Psoas muscle (tissue), 8 donors: ENCODE data around the gene IPO4. TPM values are rescaled to one million over a fixed set of nuclear protein-coding genes. Genes with fewer than 3 reads are reported as not detected.

Experiments
- ATAC-seq, 4 donors: fragments of 200-7000 bp; cut with Tn5 transposase; one replicate each; pipeline ENCODE4 v1.9.1; 2020; ENCODE audit warnings: moderate library complexity in 3 of 4, mild to moderate bottlenecking in 2 of 4
- DNase-seq, 2 donors: peaks; one replicate each; pipeline ENCODE4 v3.0.0-alpha.2; 2020
- H3K27ac ChIP-seq: fragments of 200-600 bp; one replicate; pipeline ENCODE4 v1.8.0; 2022
- H3K27me3 ChIP-seq, 3 donors: fragments of 200-600 bp in 1 of 3; one replicate each; pipeline versions ENCODE4 v1.6.1 to v1.8.0; 2013 to 2022; ENCODE audit warnings: low read length in 2 of 3, mild to moderate bottlenecking in 2 of 3, moderate library complexity in 1 of 3; ENCODE audit not compliant: insufficient read depth in 3 of 3
- H3K36me3 ChIP-seq, 2 donors: fragments of 200-600 bp in 1 of 2; one replicate each; pipeline versions ENCODE4 v1.6.1 to v1.8.0; 2013 to 2022; ENCODE audit warnings: low read depth in 1 of 2, mild to moderate bottlenecking in 1 of 2, moderate library complexity in 1 of 2; ENCODE audit not compliant: insufficient read depth in 1 of 2
- H3K4me1 ChIP-seq: fragments of 200-600 bp; one replicate; pipeline ENCODE4 v1.8.0; 2022
- H3K4me3 ChIP-seq: fragments of 200-600 bp; one replicate; pipeline ENCODE4 v1.8.0; 2022; ENCODE audit warnings: mild to moderate bottlenecking
- H3K9me3 ChIP-seq: fragments of 200-600 bp; one replicate; pipeline ENCODE4 v1.8.0; 2022
- CTCF ChIP-seq: fragments of 200-600 bp; IDR thresholded peaks from one replicate; pipeline ENCODE4 v1.8.0; 2022; ENCODE audit warnings: antibody characterized with exemption
- WGBS, 3 donors: extraction: QIAGEN DNeasy Blood & Tissue Kit; methylation state at CpG; one replicate each; pipeline versions ENCODE4 v1.1.6 to v1.1.7; 2013; 5-methylcytosine and 5-hydroxymethylcytosine counted together
- intact Hi-C, 2 donors: fragments of 100-400 bp; cut with DNase I; formaldehyde crosslinking; loops; one replicate each; pipeline versions ENCODE4 v1.11.0 to v1.14.2; 2022
- polyA plus RNA-seq, 3 donors: library from polyadenylated mRNA; stranded (reverse); fragments of 200-250 nt; gene quantifications; one replicate each; pipeline ENCODE4 v1.2.3, GENCODE V29; 2013
- total RNA-seq, 4 donors: library from RNA; stranded (reverse); fragmentation: NEBNext Ultra II Directional in 2 of 4; extraction: Animal tissue kit (Norgen Biotek cat#: 25700) in 2 of 4; gene quantifications; one replicate each; pipeline versions ENCODE4 v1.2.1 to v1.2.4, GENCODE V29; 2021 to 2023
- donor health status: healthy with polysubstance abuse.
- donor health status: DM: no; HTN: no; CAD: no; lungs with moderate emphysema.
- donor health status: Bipolar disorder and iron deficiency.
- donor health status: healthy.
- donor health status: DM: yes; HTN: yes; CAD: no.
- donor health status: DM: no; HTN: no; CAD: no.
- donor health status: DM: no; HTN: no; CAD: no.
- donor health status: DM: yes; HTN: yes; CAD: no.

The IPO4 gene
- total and polyA plus RNA-seq, 7 donors, result 28.8 to 99.7 (median 62.4) TPM

GRCh38 chr14:24143511-24143910 lies 45.1 kb downstream of the IPO4 start:
- Histone ChIP-seq H3K4me1 (peaks cover 56% of the 10 kb centered on the region), H3K36me3 (peaks cover 0 to 27% of the 10 kb centered on the region in 2 donors), H3K9me3 (no peaks in the 10 kb centered on the region), H3K27me3 (no peaks in the 10 kb centered on the region), H3K27ac (peak overlapping the region; percentile 46), H3K4me3 (no peak overlapping the region)
- WGBS, 3 donors, result 39 to 72% (median 48%) methylated on average over 2 of the region's 2 CpGs
- intact Hi-C loops, result no loop called here
- no peak for TF ChIP-seq CTCF
- ATAC-seq, result no peak
- DNase-seq, result no peak

- DNase-seq, result peak; percentile 100
- WGBS, 3 donors, result 0% methylated on average over 58 to 65 of the region's 65 CpGs
- H3K36me3 ChIP-seq, result peaks cover 0 to 40% of the 10 kb centered on the region in 2 donors
- no peaks in the 10 kb centered on the region for H3K9me3 ChIP-seq
- H3K4me1 ChIP-seq, result peaks cover 66% of the 10 kb centered on the region
- intact Hi-C loops, result no loop called here
- peak within 1 kb of the TSS; percentile 88 for H3K27ac ChIP-seq
- no peaks in the 10 kb centered on the region for H3K27me3 ChIP-seq
- peak within 1 kb of the TSS; percentile 78 for H3K4me3 ChIP-seq
- peak; percentile 91 to 93 (median 92) for ATAC-seq
- TF ChIP-seq CTCF, result peak; percentile 55
These were observed 47.3 kb downstream of the IPO4 start, which contains the start of gene EMC9 for GRCh38 chr14:24141097-24141880. TSS of gene EMC9 (minus strand) at chr14:24141591. CDS start at chr14:24141304, 287 bp downstream.

GRCh38 chr14:24139272-24139934 lies 49.2 kb downstream of the IPO4 start:
- DNase-seq, result no peak
- Histone ChIP-seq H3K36me3 (peaks cover 0 to 35% of the 10 kb centered on the region in 2 donors), H3K4me3 (peak overlapping the region; percentile 78), H3K27me3 (no peaks in the 10 kb centered on the region), H3K27ac (peak overlapping the region; percentile 88), H3K4me1 (peaks cover 62% of the 10 kb centered on the region), H3K9me3 (no peaks in the 10 kb centered on the region)
- no peak for TF ChIP-seq CTCF
- intact Hi-C loops, result no loop called here
- no peak for ATAC-seq
- WGBS, 3 donors, result 77 to 84% (median 82%) methylated on average over 9 of the region's 9 CpGs

- no peak for DNase-seq
- no peaks in the 10 kb centered on the region for H3K9me3 ChIP-seq
- no peaks in the 10 kb centered on the region for H3K27me3 ChIP-seq
- TF ChIP-seq CTCF, result no peak
- H3K4me3 ChIP-seq, result peak overlapping the region; percentile 78
- peaks cover 0 to 29% of the 10 kb centered on the region in 2 donors for H3K36me3 ChIP-seq
- WGBS, 3 donors, result 57 to 69% (median 58%) methylated on average over 12 to 13 of the region's 13 CpGs
- ATAC-seq, result no peak
- H3K27ac ChIP-seq, result peak overlapping the region; percentile 23
- intact Hi-C loops, result no loop called here
- H3K4me1 ChIP-seq, result peaks cover 57% of the 10 kb centered on the region
These were observed 50.0 kb downstream of the IPO4 start for GRCh38 chr14:24138396-24139271.
